LNCaP clone FGC (cell line): Measurements from ENCODE around the gene NAP1L4.

Experiments
- DNase-seq: peaks from one replicate; pipeline ENCODE4 v3.0.0-alpha.2; 2011; ENCODE audit warnings: low read depth
- H3K4me3 ChIP-seq: 2 replicates; pipeline ENCODE4 v1.5.1; 2011; ENCODE audit warnings: mild to moderate bottlenecking, low read depth, low read length, control low read depth
- TF ChIP-seq, protein P1 (sequence below): IDR thresholded peaks from 2 replicates; pipeline ENCODE4 v1.5.1; 2012; ENCODE audit warnings: mild to moderate bottlenecking; ENCODE audit not compliant: control insufficient read depth, insufficient read depth; ENCODE audit errors: extremely low read depth

Gene NAP1L4

DNA sequence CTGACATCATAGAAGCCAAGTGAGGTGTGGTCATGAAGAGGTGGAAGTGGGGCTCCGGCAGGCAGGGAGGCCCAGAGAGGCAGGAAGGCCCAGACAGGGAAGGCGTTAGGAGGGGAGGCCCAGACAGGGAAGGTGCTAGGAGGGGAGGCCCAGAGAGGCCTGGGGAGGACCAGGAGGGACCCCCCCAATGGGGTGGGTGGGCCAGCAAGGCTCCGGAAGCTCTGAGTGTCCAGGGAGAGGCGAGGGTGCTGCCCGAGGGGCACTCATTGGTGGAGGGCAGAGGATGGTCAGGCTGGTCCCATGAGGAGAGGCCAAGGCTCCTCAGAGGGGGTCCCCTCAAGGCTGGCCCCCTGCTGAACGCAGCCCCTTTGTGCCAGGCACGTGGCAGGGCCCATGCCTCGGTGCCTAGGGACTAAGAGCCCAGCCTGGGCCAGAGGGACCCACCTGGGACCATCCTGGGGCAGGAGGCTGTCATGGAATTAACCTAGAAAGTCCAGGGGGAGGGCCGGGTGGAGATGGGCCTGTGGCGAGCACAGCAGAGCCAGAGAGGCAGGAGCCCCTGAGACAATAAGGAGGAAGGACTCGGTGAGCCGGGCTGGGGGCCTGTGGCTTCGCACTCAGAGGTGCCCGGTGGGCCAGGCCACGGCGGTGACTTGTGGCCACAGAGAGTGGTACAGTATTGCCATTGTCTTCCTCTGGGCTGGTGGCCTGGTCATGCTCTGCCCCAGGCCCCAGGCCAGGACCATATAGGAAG is 75.1 kb downstream of the NAP1L4 start:
- TF ChIP-seq, protein P1, sequence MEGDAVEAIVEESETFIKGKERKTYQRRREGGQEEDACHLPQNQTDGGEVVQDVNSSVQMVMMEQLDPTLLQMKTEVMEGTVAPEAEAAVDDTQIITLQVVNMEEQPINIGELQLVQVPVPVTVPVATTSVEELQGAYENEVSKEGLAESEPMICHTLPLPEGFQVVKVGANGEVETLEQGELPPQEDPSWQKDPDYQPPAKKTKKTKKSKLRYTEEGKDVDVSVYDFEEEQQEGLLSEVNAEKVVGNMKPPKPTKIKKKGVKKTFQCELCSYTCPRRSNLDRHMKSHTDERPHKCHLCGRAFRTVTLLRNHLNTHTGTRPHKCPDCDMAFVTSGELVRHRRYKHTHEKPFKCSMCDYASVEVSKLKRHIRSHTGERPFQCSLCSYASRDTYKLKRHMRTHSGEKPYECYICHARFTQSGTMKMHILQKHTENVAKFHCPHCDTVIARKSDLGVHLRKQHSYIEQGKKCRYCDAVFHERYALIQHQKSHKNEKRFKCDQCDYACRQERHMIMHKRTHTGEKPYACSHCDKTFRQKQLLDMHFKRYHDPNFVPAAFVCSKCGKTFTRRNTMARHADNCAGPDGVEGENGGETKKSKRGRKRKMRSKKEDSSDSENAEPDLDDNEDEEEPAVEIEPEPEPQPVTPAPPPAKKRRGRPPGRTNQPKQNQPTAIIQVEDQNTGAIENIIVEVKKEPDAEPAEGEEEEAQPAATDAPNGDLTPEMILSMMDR, result no peak
- no peak overlapping the region for H3K4me3 ChIP-seq
- DNase-seq, result no peak

DNA sequence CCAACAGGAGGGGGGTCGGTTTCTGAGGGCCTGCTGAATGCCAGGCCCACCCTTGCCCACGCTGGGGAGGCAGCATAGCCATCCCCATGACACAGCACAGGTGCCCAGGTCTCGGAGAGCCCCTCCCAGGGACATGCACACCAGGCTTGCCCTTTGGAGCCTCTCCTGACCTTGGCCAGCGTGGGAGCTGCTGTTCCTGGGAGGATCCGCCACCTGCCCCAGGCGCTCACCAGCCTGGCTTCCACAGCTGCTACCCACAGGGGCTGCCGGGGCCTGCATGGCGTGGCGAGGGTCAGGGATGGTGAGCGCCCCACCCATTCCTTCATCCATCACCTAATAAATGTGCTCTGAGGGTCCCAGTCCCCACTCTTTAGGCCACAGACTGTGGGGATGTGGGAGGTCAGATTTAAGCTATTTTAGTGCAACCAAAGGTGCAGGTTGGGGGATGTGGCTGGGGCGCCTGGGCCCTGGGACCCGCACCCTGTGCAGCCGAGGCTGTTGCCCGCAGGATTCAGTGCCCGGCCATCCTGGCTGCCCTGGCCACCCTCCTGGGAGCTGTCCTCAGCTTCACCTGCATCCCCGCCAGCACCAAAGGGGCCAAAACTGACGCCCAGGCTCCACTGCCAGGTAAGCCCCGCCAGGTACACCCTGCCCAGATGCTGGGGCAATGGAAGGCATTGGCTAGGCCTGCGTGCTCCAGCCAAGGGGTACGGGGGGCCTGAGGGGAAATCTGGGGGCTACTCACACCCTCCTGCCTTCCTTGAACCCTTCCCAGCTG is 75.8 kb downstream of the NAP1L4 start:
- DNase-seq, result no peak
- TF ChIP-seq, protein P1, result no peak
- no peak overlapping the region for H3K4me3 ChIP-seq

DNA sequence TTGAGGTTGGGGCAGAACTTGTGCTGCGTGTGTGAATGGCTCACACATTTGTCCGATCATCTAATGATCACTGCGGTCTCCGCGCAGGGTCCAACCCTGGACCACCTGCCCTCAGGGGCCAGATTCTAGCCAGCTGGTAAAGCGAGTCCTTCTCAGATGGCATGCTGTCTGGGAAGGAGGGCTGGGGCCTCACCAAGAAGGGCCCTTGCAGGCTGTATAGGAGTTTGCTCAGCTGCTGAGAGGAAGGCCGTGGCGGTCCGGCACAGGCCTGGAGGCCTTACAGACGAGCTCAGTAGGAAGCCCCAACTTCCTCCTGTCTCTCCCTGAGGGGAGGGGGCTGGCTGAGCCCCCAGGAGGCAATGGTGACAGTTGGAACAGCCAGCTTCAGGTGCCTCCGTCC is 76.7 kb downstream of the NAP1L4 start:
- TF ChIP-seq, protein P1, result no peak
- no peak for DNase-seq

DNA sequence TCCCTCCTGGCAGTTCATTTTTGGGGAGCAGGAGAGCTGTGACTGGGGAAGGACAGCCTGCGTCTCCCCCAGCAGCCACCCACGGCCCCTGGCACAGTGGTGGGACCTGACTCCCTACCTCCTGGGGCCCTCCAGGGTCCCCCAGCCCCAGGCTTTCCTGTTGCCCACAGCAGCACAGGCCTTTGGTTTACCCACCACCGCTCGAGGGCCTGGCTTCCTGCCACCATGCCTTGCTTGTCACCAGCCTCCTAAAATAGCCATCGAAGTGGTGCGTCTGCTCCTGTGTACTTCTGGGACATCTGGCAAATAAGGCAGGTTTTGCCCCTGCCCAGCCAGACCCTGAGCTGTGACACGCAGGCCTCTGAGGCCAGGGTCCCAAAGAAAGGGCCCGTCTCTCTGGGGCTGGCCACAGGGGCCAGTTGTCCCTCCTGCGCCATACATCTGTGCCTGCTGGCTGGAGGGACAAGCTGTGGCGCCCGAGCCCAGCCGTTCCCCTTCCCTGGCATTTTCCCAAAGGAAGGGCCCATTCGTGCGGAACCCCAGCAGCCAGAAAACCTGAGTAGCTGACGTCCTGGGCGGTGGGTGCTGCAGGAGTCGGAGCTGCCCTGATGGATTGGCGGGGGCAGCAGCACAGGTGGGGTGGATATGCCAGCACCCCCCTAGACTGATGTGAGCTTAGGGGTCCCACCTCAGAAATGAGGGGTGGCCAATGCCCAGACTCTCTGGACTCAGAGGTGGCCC is 77.5 kb downstream of the NAP1L4 start:
- DNase-seq, result no peak
- TF ChIP-seq, protein P1, result no peak
- no peak overlapping the region for H3K4me3 ChIP-seq

More for the DNA sequence above, 76.7 kb downstream of the NAP1L4 start:
- H3K4me3 ChIP-seq, result no peak overlapping the region

DNA sequence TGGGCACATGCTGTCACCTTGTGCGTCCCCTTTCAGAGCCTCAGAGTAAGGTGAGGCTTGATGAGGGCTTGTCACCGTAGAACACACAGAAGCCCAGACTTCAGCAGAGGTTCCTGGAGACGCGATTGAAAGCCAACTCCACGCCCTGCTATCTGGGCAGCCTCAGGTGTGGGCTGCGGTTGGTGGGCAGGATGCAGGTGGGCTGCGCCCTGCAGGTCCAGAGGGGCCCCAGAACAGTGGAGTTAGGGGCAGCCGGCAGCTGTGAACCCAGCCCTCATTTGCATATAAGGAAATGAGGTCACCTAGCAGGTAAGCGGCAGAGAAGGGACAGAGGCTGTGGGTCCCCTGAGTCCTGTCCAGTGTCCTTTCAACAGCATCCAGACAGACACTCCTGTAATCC is 78.4 kb downstream of the NAP1L4 start:
- H3K4me3 ChIP-seq, result no peak overlapping the region
- no peak for DNase-seq
- TF ChIP-seq, protein P1, result no peak

DNA sequence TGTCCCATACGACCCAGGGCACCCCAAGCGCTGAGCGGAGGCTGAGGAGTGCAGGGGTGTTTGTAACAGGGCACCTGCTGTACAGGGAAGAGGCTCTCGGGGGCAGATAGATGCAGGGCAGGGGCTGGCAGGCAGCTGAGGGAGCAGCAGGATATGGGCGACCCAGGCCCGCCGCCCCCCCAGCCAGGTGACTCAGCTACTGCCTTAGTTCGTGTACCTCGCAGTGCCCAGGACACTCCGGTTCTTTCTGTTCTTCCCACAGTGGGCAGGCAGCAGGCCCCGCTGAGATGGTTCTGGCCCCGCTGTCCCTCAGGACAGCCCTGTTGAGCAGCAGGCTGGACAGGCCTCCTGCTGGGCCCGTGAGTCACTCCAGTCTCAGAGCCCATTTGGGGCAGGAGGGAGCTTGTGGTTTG is 79.1 kb downstream of the NAP1L4 start:
- TF ChIP-seq, protein P1, result no peak
- peak overlapping the region; percentile 22; the same call in 1 of the 2 replicates for H3K4me3 ChIP-seq
- no peak for DNase-seq
